Fibroblast of pulmonary artery (primary cell): Measurements from ENCODE around the gene IMMT.

ENCODE experiments used
- DNase-seq: peaks from one replicate; pipeline ENCODE4 v3.0.0-alpha.2; 2010; ENCODE audit warnings: low read depth
- H3K4me3 ChIP-seq: replicated peaks from 2 replicates; pipeline ENCODE4 v1.5.1; 2011; ENCODE audit warnings: low read depth, mild to moderate bottlenecking, control low read depth, low read length, moderate library complexity
- CTCF ChIP-seq: IDR thresholded peaks from 2 replicates; pipeline ENCODE4 v1.5.1; 2011; ENCODE audit warnings: mild to moderate bottlenecking, control low read depth, low read length, inconsistent platforms; ENCODE audit errors: missing control alignments

IMMT gene

DNA sequence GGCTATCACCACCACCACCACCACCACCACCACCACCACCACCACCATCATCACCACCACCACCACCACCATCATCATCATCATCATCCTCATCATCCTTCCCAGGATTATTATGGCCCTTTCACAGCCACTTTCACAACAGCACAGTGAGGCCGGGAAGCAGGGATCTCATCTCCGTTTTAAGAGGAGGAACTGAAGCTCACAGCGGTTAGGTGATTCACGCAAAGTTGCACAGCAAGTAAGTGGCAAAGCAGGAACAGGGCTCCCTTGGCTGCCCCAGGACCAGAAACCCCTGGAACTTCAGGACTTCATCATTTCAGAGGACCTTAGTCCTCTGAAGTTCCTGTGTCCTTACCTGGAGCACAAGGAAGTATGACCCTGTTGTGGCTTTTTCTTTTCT lies 30.8 kb upstream of the IMMT start:
- TF ChIP-seq CTCF: no peak
- no peak overlapping the region for H3K4me3 ChIP-seq
- no peak for DNase-seq

- H3K4me3 ChIP-seq: no peak overlapping the region
- no peak for TF ChIP-seq CTCF
- DNase-seq: peak; percentile 22
These were observed 30.3 kb upstream of the IMMT start for GRCh38 chr2:86225581-86225980.

GRCh38 chr2:86224645-86225355 lies 29.5 kb upstream of the IMMT start:
- no peak for TF ChIP-seq CTCF
- H3K4me3 ChIP-seq: no peak overlapping the region
- no peak for DNase-seq

- H3K4me3 ChIP-seq: no peak overlapping the region
- DNase-seq: peak; percentile 8
- TF ChIP-seq CTCF: no peak
These were observed 28.8 kb upstream of the IMMT start for GRCh38 chr2:86223927-86224560.

DNA sequence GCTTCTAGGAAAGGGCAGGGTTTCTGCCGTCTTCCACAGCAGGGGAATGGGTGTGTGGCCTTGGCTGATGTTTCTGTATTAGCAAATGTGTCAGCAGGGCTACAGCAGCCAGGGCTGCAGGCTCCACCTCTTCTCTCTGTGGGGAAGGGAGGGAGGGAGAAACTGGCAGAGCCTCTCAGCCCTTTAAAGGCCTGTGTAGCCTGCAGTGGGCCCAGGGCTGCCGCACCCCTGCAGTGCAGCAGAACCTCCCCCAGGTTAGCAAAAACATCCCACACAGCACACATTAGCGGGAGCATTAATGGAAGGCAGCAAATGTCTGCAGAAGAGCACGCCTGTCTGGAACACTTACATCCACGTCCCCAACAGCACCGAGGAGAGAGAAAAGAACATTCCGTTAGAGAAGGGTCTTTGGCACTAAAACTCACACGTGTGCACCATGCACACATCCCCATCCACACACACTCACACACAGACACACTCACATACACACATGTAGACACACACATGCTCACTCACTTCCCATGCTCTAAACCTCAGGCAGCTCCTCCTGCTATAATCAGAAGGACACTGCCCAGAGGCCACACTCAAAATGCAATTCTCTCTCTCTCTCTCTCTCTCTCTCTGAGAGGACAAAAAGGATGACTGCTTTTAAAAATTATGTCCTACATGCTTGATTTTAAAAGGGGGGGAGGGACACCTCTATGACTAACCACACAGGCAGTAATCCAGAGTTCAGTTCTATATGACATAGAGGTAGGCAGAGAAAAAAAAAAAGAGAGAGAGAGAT lies 28.1 kb upstream of the IMMT start:
- H3K4me3 ChIP-seq: no peak overlapping the region
- TF ChIP-seq CTCF: no peak
- DNase-seq: peak; percentile 72

- no peak overlapping the region for H3K4me3 ChIP-seq
- peak; percentile 77 for DNase-seq
- TF ChIP-seq CTCF: peak; percentile 93
These were observed 25.9 kb upstream of the IMMT start for GRCh38 chr2:86221066-86221684.
